CMK (cell line): ENCODE data around the gene ASTN2.
"Not testable (repeated sequence)": the region's sequence is repeated elsewhere in the genome, so short reads cannot be mapped to it uniquely, and the experiment has no call there.

ENCODE experiments used
- DNase-seq: peaks from one replicate; pipeline ENCODE4 v3.0.0-alpha.2; 2010; ENCODE audit warnings: low read depth

The ASTN2 gene

GRCh38 chr9:116917895-116918508, 496.9 kb downstream of the ASTN2 start:
- not testable (repeated sequence) for DNase-seq

DNA sequence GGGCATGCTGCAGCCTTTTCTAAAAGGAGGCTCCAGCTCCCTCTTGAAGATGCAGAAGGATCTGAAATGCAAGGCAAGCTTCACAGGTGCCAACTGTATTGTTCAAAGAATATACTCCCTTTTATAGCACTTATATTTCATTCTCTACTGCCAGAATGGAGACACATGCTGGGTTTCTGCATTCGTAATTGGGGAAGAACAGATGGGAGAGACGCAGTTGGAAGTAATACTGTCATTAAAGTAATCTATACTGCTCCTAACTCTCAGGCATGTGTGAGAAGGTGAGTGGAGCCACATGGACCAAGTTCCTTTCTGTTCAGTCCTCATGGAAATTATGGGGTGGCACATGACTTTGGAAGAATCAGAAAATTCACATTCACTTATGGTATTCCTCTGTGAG, 501.3 kb downstream of the ASTN2 start:
- DNase-seq = no peak

- DNase-seq = no peak
Observed at GRCh38 chr9:116910201-116910600, 504.7 kb downstream of the ASTN2 start.

GRCh38 chr9:116907989-116908388, 506.9 kb downstream of the ASTN2 start:
- DNase-seq = no peak

DNA sequence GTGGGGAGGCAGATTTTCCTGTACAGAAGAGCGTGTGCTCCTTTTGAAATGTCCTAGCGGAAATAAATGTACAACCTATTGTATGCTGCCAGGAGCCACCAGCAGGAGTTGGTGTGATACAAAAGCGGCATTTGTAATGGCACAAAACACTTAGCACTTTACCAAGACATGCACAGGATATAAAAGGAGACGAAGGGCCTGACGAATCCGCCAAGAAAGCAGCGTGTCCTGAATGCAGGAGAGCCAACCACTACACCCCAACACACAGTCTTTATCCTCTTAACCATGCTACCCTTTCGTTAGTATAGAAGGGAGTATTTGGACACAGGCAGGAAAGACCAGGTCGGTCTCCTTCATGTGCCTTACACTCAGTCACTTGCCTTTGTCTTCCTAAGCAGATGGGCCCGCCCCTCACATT, 509.7 kb downstream of the ASTN2 start:
- DNase-seq = no peak

DNA sequence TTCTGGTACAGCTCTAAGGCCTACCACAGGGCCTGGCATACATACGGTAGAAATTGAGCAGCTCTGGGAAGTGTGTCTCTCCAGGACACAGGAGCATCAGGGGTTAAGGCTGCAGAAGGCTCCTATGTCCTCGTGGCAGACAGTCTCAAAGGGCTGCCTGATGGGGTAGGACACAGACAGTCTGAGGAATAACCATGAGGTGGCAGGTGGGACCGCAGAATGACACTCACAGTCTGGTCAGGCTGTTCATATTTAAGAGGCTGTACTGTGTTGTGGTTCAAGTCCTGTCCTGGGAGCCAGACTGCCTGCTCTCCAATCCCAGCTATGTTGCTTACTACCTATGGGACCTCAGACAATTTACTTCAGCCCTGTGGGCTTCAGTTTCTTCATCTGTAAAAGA, 510.7 kb downstream of the ASTN2 start:
- DNase-seq = no peak

DNA sequence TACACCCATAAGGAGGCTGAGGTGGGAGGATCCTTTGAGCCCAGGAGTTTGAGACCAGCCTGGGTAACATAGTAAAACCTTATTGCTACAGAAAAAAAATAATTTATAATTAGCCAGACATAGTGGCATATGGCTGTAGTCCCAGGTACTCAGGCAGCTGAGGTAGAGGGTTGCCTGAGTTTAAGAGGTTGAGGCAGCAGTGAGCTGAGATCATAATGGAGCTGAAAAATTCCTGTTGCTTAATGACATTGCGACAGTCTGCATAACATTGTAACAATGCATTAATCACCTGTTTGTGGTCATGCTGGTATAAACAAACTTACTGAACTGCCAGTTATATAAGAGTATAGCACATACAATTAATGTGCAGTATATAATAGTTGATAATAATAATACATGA, 513.6 kb downstream of the ASTN2 start:
- DNase-seq = no peak

- DNase-seq = no peak
Observed at GRCh38 chr9:116900543-116900942, 514.3 kb downstream of the ASTN2 start.

- DNase-seq = no peak
Observed at GRCh38 chr9:116900007-116900367, 514.9 kb downstream of the ASTN2 start.

DNA sequence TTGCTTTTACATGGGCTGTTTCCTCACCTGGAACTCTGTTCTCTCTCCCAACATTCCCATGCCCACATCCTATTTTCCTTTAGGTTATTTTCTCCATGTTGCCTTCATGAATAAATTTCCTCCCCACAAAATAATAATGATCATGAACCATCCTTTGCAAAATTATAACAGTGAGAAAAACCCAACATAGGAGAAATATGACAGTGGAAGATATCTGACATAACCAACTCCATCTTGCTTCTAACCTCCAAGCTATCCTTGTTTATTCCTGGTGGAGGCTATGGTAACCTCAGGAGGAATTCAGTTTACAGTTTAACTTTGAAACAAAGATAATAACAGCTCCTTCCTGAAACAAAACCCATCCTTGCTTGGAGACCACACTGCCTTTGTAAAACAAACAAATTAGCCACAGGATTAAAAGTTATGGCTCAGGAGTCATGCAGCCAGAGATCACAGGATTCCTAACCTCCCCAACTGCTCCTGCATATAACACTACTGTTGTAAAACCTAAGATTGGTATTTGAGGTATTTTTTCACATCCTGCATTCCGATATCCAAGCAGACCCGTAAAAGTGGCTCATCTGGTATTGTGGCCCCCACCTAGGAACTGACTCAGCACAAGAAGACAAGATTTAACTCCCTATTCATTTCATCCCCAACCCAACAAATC, 515.4 kb downstream of the ASTN2 start:
- no peak for DNase-seq

DNA sequence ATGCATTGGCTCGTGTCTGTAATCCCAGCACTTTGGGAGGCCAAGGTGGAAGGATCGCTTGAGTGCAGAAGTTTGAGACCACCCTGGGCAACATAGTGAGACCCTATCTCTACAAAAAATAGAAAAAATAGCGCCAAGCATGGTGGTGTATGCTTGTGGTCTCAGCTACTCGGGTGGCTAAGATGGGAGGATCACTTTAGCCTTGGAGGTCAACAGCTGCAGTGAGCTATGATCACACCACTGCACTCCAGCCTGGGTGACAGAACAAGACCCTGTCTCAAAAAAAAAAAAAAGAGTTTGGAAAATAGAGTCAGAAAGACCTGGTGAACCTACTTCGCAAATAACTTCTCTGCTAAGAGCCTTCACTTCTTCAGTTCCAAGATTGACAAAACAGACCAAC, 516.7 kb downstream of the ASTN2 start:
- DNase-seq = not testable (repeated sequence)

DNA sequence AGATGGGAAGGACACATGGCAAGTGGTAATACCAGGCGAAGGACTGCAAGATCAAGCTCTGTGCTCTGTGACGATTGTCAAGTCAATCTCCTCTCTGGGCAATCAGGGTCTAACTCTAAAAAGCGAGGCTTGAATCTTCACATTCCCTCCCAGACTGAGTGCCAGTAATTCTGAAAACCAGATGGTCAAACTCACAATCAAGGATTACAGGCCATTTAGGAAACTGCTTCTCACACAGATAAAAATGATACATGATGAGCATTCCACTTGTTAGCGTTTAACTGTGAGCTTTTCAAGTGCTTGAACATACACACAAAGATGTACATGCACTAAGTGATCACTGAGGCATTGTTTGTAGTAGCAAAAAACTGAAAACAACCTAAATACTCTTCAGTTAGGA, 517.7 kb downstream of the ASTN2 start:
- DNase-seq = no peak

DNA sequence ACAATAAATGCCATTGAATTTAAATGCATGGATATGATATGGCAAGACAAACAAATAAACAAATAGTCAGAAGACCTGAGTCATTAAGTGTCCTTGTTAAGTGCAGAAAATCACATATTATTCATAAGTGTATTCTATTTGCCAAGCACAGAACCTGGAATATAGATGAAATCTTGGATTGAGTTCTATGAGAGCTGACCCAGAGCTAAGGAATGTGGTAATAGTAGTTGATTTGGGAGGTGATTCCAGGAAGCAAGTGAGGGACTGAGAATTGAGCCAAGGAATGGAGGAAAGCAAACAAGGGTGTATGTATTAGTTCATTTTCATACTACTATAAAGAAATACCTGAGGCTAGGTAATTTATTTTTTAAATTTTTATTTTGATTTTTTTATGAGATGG, 518.9 kb downstream of the ASTN2 start:
- DNase-seq = no peak

DNA sequence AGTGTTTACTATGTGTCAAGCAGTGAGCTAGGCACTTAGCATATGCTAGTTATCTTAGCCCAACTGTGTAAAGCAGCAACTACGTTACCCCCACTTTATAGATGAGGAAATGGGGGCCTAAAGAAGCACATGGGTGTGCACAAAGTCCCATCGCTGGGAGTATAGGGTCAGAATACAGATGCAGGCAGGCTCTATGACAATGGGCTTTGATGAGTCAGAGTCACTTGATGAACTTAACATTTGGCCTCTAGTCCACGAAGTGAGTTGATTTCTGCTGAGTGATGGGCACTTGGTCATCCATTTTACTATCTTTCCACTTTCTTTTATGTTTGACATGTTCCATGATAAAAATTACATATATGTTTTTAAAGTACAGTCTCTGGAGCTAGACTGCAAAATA, 523.4 kb downstream of the ASTN2 start:
- no peak for DNase-seq

- not testable (repeated sequence) for DNase-seq
Observed at GRCh38 chr9:116888476-116888875, 526.4 kb downstream of the ASTN2 start.

DNA sequence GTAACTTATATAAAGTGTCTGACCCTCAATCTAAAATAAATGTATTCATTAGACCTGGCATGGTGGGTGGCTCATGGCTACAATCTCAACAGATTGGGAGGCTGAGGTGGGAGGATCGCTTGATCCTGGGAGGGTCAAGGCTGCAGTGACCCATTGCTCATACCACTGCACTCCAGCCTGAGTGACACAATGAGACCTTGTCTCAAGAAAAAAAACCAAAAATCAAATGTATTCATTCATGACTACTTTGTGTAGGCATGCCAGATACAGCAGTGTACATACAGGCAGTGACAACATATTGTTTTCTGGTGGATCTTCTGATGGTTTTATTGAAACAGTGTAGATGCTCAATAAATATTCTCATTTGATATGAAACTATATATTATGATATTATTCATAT, 526.8 kb downstream of the ASTN2 start:
- DNase-seq = no peak

DNA sequence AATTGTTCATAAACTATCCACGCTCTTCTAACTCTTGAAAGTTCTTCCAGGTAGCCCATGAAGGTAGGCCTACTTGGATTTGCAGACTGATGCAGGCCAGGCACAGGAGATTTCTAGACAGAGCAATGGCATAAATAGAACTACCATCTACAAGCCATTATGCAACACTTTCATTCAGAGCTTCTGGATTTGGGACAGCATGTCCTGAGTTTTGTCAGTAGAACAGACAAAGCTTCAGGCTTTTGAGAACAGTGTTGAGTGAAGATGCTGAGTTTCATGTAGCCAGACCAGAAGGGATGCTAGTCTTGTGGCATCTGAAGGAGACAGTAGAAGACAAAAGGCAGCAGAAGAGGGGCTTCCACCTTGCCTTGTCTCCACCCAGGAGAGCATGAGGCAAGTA, 531.2 kb downstream of the ASTN2 start:
- no peak for DNase-seq

- no peak for DNase-seq
Observed at GRCh38 chr9:116877072-116877471, 537.8 kb downstream of the ASTN2 start.

- no peak for DNase-seq
Observed at GRCh38 chr9:116875576-116875975, 539.3 kb downstream of the ASTN2 start.

GRCh38 chr9:116873937-116874914, 540.6 kb downstream of the ASTN2 start:
- DNase-seq = no peak

GRCh38 chr9:116873491-116873890, 541.4 kb downstream of the ASTN2 start:
- DNase-seq = no peak

GRCh38 chr9:116870566-116870965, 544.3 kb downstream of the ASTN2 start:
- no peak for DNase-seq

GRCh38 chr9:116868201-116868600, 546.7 kb downstream of the ASTN2 start:
- DNase-seq = no peak
